GM19397 (cell line): Measurements from ENCODE around the gene KRTAP10-7.
"Not testable (repeated sequence)": the region's sequence is repeated elsewhere in the genome, so short reads cannot be mapped to it uniquely, and the experiment has no call there.

Experiments
- ATAC-seq: cut with Tn5 transposase; IDR thresholded peaks from one replicate; pipeline ENCODE4 v1.9.1; 2021; ENCODE audit warnings: mild to moderate bottlenecking, moderate library complexity; ENCODE audit not compliant: unreplicated experiment

Gene KRTAP10-7

DNA sequence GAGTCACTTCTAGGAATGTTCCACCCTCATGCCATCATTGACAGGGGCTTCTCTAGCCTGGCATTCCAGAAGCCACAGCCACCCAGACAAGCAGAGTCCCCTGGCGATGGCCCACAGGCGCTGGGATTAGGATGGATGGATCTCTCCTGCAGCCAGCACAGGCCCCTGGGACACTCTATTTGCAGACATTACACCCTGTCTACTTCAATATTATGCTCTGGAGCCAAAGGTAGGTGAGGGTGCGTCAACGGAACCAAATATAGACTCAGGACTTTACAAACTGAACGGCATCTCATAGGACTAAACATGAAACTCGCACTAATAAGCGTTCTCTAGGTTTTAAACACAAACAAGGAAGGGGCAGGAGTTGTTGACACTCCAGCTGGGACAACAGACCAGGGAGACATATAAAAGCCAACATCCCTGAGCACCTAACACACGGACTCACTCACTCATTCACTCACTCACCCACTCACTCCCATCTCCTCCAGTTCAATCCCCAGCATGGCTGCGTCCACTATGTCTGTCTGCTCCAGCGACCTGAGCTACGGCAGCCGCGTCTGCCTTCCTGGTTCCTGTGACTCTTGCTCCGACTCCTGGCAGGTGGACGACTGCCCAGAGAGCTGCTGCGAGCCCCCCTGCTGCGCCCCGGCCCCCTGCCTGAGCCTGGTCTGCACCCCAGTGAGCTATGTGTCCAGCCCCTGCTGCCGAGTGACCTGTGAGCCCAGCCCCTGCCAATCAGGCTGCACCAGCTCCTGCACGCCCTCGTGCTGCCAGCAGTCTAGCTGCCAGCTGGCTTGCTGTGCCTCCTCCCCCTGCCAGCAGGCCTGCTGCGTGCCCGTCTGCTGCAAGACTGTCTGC, at the start of gene KRTAP10-7:
Gene KRTAP10-7 (plus strand): TSS at position 480 of the 861 bp plus-strand sequence. CDS start 25 bp downstream, at position 505.
- ATAC-seq, result not testable (repeated sequence)

DNA sequence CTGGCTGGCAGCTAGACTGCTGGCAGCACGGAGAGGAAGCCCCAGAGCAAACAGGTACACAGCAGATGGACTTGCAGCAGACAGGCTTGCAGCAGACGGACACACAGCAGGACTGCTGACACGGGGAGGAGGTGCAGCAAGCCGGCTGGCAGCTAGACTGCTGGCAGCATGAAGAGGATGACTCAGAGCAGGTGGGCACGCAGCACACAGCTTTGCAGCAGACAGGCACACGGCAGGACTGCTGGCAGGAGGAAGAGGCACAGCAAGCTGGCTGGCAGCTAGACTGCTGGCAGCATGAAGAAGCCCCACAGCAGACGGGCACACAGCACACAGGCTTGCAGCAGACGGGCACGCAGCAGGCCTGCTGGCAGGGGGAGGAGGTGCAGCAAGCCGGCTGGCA, 49.6 kb upstream of the KRTAP10-7 start:
- ATAC-seq, result no peak

GRCh38 chr21:44551340-44551961, 48.9 kb upstream of the KRTAP10-7 start, which contains the start of gene KRTAP10-2:
KRTAP10-2 (minus strand) TSS chr21:44551505; CDS start chr21:44551458, 47 bp downstream.
- ATAC-seq, result no peak

- no peak for ATAC-seq
Observed at GRCh38 chr21:44552136-44552535, 48.3 kb upstream of the KRTAP10-7 start.

DNA sequence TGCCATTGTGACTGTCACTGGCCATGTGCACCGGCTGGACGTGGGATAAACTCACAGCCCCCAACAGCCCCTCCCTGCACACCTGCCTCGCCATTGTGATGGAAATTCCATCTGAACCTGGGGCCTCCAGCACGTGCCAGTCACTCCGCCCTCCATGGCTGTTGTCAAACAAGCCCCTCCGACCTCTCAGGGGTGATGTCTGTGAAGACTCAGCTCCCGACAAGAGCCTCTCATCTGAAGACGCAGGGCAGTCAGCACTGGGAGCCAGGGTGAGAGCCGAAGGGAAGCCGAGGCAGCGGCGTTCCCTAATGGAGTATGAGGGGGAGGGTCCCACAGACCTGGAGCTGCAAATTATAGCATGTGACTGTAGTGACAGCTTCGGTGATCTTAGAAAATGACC, 47.7 kb upstream of the KRTAP10-7 start:
- ATAC-seq, result no peak

- ATAC-seq, result no peak
Observed at GRCh38 chr21:44555200-44555875, 45.1 kb upstream of the KRTAP10-7 start.

DNA sequence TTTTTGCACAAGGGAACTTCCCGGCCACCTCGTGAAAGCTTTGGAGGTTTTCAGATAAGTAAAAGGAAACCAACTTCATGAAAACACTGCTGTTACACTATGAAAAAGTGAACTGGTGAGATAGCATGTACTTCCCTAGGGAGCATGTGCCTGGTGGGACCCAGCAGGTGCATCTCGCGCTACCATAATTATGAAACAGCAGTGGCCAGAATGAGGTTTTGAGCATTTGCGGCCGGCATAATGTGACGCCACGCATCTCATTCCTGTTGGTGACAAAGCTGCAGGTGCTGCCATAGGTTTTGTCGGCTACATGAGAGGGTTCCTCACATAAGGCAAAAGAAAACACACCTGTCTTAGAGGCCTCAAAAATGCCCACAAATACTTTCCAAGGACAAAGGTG, 43.5 kb upstream of the KRTAP10-7 start:
- ATAC-seq, result no peak

DNA sequence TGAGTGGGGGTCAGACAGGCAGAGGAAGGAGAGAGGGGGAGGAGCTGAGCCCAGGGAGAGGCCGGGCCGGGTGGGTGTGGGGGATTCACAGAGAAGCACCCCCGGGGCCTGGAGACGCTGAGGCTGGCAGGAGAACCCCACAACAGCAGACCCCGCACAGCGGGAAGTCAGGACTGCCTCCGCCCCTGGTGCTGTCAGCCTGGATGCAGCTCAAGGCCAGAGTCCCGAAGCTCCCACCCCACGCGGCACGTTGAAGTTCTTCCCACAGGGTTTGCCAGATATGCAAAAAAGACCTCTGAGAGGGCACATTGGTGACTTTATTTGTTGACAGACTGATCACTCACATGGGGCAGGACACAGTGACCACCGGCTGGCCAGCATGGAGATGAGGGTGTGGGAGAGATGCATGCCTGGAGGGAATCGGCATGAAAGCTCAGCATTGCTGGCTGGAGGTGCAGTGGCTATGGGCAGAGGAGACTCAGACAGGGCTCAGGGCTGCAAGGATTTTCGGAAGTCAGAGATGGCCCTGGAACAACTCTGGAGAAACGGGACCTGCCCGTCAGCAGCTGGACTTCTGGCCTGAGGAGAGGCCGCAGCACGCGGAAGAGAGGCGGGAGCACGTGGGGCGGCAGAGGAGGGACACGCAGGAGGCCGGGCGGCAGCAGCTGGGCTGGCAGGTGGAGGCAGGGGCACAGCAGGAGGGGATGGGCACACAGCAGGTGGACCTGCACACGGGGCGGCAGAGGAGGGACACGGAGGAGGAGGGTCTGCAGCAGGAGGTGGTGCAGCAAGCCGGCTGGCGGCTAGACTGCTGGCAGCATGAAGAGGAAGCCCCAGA, 42.7 kb upstream of the KRTAP10-7 start:
- ATAC-seq, result no peak

DNA sequence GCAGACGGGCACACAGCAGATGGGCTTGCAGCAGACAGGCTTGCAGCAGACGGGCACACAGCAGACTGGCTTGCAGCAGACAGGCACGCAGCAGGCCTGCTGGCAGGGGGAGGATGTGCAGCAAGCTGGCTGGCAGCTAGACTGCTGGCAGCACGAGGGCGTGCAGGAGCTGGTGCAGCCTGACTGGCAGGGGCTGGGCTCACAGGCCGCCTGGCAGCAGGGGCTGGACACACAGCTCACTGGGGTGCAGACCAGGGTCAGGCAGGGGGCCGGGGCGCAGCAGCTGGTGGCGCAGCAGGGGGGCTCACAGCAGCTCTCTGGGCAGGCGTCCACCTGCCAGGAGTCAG, 42.1 kb upstream of the KRTAP10-7 start:
- ATAC-seq, result not testable (repeated sequence)

DNA sequence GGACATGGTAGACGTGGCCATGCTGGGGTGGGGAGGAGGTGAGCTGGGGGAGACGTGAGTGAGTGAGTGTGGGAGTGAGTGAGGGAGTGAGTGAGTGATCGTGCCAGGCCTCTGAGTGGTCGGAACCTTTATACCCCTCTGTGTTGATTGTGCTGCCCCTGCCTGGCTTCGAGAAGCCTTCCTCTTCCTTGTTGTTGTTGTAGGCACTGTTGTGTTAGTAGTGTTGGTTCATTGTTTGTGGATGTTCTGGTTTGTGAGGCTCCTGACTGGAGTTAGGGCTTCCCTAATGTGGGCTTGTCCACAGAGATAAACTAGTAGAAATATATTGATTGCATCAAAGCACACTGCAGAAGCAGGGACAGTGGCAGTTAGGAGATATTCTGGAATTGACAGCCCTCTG, 41.7 kb upstream of the KRTAP10-7 start, which contains the start of gene KRTAP10-3:
Gene KRTAP10-3 (minus strand): TSS at position 101 of the 400 bp plus-strand sequence. CDS start 80 bp downstream, at position 21.
- ATAC-seq, result no peak

DNA sequence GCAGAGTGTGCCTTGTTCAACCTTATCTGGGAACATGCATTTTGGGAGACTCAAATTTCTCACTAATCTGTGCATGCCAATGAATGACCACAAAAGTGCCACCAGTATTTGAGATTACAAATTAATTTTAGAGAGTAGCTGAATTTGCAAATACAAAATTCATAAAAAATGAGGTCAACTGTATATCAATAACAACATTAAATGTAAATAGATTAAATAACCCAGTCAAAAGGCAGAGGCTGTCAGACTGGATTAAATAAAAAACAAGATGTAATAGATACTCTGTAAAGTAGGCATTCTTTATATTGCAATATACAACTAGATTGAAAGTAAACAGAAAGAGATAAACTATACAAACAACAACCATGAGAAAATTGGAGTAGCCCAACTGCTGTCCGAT, 36.3 kb upstream of the KRTAP10-7 start:
- no peak for ATAC-seq

DNA sequence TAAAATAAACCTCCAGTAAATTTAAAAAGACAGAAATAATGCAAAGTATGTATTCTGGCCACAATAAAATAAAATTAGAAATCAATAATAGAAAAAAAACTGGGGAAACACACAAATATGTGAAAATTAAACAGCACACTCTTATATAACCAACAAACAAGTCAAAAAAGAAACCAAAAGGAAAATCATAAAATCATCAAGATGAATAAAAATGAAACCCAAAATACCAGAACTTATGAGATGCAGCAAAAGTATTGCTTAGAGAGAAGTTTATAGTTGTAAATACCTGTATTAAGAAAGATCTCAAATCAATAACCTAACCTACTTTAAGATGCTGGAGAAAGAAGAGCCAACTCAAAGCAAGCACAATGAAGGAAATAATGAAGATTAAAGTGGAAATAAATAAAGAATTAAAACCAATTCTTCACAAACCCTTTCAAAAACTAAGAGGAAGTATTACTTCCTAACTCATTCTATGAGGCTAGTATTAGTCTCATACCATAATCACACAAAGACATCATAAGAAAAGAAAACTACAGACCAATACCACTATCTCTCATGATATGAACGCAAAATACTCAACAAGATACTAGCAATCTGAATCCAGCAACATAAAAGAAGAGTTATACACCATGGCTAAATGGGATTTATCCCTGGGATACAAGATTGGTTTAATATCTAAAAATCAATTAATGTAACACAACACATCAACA, 35.4 kb upstream of the KRTAP10-7 start:
- no peak for ATAC-seq

DNA sequence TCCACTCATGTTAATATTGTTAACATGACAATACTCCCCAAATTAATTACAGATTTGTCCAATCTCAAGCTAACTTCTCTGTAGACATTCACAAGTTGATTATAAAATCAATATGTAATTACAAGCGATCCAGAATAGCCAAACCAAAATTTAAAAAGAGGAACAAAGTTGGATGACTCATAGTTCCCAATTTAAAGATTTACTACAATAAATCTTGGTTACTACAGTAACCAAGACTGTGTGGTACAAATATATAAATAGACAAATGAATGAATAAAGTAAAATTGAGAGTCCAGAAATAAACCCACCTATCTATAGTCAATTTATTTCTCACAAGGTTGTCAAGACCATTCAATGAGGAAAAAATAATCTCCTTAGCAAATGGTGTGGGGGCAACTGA, 34.0 kb upstream of the KRTAP10-7 start:
- ATAC-seq, result no peak

DNA sequence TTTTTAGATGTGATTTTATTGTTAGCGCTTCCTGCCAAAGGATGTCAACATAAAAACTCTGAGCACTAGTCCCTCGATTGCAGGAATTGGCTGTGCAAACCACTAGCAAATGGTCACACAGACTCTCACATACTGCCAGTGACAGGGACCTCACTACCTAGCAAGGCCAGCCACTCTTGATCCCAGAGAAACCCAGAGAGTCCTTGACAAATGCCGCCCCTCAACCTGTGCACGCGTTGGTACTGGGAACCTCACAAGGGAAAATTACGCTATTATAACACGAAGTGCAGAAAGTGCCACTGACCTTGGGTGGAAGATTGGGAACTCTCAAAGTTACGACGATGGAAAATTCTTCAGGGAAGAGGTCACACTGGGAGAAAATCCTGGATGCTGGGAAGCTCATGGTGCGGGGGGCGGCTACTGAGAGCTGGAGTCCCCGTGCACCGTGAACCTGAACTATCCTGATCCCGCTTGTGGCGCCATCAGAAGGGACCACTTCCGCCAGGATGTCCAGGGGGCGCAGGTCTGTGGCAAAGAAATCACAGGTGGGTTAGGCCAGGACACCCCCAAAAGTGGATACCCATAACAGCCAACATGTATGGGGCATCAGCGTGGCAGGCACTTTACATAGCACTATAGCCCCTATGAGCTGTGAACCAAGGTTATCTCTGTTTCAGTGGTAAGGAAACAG, 32.8 kb upstream of the KRTAP10-7 start:
- no peak for ATAC-seq

DNA sequence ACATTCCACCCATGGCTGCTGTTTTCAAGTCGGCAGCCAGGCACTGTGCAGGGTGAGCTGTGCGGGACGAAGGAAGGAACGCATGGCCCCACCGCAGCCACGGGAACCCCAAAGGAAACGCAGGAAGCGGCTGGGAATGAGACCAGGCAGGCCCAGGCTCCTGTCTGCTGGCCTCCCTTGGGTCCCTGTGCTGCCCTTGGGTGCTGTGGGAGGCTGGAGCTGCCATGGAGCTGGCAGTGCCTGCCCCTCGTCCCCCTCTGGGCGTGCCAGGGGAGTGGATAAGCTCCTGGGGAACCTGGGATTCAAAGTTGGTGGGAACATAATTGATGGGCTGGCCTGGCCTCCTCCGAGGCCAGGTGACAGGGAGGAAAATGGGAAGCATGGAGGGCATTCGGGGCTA, 32.1 kb upstream of the KRTAP10-7 start:
- ATAC-seq, result no peak

- ATAC-seq, result no peak
Observed at GRCh38 chr21:44568667-44569556, 31.5 kb upstream of the KRTAP10-7 start.

DNA sequence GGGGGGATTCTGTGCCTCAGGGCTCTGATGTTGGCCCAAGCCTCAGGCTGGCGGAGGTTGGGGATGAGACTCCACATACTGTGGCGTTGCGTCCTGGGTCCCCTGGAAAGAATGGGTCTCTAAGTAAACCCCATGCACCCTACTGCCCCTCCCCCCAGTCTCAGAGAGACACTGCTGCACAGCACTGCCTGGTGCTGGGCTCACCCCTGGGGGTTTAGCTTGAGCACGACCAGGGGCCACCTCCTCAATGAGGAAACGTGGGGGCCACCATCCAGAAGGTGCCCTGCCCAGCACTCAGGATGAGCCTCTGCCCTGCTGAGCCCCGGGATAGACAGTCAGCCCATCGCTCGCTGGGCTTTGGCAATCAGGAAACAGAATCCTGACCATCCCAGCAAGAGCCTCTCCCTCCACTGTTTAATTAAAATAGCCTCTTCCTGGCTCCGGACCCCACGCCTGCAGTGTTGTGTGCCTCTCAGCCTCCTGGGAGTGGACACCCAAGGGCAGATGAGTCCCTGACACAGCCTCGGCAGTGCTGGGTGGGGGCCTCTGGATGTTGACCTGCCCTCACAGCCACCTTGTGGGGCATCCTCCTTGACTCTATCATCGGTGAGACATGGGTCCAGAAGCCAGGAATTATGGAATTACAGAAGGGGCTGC, 30.4 kb upstream of the KRTAP10-7 start:
- ATAC-seq, result no peak

GRCh38 chr21:44571296-44571695, 29.1 kb upstream of the KRTAP10-7 start:
- ATAC-seq, result no peak
